Measurements from ENCODE around the gene NBEAL2.
A peak's percentile ranks its signal among the peaks of the same experiment; 100 is the strongest.

Gene NBEAL2

GRCh38 chr3:47002171-47003055, 22.9 kb downstream of the NBEAL2 start:
- DNase-seq = no peak

- no peak for DNase-seq
Measured at GRCh38 chr3:47003056-47003410, 23.6 kb downstream of the NBEAL2 start.

GRCh38 chr3:47003461-47004368, 24.2 kb downstream of the NBEAL2 start:
- DNase-seq = no peak

GRCh38 chr3:47004369-47005211, 25.1 kb downstream of the NBEAL2 start:
- DNase-seq = no peak

GRCh38 chr3:47005212-47006144, 26.0 kb downstream of the NBEAL2 start:
- DNase-seq = no peak

- no peak for DNase-seq
Measured at GRCh38 chr3:47006145-47006651, 26.7 kb downstream of the NBEAL2 start.

- no peak for DNase-seq
Measured at GRCh38 chr3:47007001-47007400, 27.5 kb downstream of the NBEAL2 start.

- no peak for DNase-seq
Measured at GRCh38 chr3:47007482-47008233, 28.2 kb downstream of the NBEAL2 start.

GRCh38 chr3:47008234-47008796, 28.8 kb downstream of the NBEAL2 start:
- DNase-seq = no peak

GRCh38 chr3:47008851-47009224, 29.4 kb downstream of the NBEAL2 start:
- no peak for DNase-seq

GRCh38 chr3:47009225-47010110, 30.0 kb downstream of the NBEAL2 start:
- DNase-seq = peak; percentile 66

GRCh38 chr3:47010111-47010712, 30.7 kb downstream of the NBEAL2 start:
- no peak for DNase-seq

GRCh38 chr3:47010910-47011309, 31.4 kb downstream of the NBEAL2 start:
- no peak for DNase-seq

- no peak for DNase-seq
Measured at GRCh38 chr3:47011371-47011770, 31.9 kb downstream of the NBEAL2 start.

- DNase-seq = no peak
Measured at GRCh38 chr3:47012342-47013230, 33.1 kb downstream of the NBEAL2 start.

GRCh38 chr3:47013231-47013630, 33.8 kb downstream of the NBEAL2 start:
- DNase-seq = no peak

- no peak for DNase-seq
Measured at GRCh38 chr3:47014036-47014435, 34.6 kb downstream of the NBEAL2 start.

- DNase-seq = no peak
Measured at GRCh38 chr3:47015151-47015550, 35.7 kb downstream of the NBEAL2 start.
